ENCODE measurements around the gene SGCB.

SGCB gene

DNA sequence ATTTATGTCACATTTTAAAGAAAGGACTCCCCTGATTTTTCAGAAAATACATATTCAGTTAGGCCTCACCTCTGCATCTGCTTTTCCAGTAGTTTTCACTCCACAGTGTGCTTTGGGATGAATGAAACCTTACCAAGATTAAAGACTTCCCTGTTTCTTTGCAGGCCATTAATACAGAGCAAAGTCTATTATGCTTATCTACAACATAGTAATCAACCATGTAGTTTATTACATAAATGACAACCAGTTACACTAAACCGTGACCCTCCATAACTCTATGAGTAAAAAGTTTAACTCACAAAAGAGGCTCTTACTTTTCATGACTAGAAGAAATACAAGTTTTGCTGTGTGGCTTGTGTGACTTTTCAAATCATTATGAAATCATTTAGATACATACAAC, 20.3 kb downstream of the SGCB start:
- DNase-seq: no peak

DNA sequence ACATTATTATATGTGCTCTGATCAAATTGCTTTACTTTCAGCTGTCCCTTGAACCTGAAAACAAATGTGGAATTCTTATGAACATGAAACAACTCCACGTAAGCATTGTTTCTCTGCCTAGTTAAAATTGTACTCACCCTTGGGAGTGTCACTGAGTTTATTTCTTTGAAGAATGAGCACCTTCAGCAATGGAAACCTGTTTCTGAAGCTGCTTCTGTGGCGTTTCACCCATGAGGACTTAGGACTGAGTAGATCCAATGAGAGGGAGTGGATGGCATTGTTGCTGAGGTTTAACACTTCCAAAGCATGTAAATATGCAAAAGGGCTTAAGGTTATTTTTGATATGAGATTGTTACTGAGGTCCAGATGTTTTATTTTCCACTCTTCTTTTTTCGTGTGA, 21.1 kb downstream of the SGCB start:
- DNase-seq: no peak

DNA sequence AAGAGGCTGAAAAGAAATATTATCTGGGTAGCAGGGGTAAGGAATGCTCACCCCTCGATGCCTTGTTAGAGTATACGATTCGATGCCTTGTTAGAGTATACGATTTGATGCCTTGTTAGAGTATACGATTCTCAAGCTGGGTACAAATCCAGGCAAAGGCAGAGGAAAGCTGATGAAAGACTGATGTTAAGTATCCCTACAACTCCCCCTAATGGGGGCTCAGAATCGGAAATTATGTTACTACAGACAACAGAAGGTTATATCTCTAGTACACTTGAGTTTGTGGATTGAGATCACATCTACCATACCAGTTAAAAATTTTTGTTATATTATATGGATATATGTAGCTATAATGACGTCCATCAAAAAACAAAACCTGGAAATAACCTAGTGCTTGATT, 22.7 kb downstream of the SGCB start:
- DNase-seq: no peak

DNA sequence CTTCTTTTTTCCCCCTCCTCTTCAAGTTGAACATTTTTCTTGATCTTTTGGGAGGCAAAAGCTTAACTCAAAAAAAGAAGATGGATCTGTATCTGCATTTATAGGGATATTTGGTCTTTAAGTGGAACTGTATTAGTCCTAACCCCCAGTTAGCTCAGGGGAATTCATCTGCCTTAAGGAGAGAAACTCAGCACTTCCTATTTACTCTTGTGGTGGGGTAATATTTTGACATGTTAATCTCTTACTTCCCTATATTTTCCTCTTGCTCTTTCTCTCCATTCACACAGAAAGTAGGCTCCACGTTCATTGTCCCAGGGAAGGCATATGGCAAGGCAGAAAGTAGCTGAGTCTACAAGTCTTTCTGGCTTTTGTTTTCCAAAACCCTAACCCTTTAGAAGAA, 23.2 kb downstream of the SGCB start:
- DNase-seq: no peak

DNA sequence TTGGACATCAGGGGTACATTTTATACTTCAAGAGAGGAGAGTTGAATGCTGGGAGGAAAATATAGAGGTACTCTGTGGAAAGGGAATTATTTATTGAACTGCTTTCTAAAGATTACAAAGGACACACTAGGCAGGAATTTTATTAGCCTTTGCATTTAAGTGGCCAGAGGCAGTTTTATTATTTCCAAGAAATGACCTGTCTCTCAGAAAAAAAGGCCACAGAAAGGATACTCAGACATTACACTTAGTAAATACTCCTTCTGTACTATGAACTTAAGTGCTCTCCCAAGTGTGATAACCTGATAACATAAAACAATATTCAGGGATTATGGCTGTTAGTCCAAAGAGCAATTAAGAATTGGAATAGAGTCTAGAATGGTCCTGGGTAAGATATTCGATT, 25.4 kb downstream of the SGCB start:
- DNase-seq: no peak

DNA sequence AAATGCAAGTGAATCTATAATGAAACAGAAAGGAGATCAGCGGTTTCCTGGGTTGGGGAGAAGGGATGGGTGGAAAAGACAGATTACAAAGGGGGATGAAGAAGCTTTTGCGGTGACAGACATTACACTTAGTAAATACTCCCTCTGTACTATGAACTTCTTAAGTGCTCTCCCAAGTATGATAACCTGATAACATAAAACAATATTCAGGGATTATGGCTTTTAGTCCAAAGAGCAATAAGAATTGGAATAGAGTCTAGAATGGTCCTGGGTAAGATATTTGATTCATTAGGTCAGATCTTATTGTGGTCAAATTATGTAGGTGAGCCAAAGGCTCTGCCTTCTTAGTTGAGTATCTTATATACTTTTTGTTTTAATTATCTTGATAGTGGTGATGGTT, 27.1 kb downstream of the SGCB start:
- DNase-seq: no peak

DNA sequence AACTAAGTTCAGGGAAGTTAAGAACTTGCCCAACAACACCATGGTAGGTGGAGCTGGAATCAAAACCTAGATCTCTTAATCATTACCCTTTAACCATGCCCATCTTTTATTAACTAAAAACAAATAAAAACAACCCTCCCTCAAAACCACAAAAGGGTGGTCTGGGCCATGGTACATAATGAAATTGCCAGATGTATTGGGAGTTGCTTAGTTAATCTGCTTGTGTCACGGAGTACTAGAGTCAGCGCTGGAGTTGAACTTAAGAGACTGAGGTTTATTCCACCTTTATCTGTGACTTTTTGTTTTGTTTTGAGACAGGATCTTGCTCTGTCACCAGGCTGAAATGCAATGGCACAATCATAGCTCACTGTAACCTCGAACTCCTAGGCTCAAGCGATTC, 31.2 kb downstream of the SGCB start:
- DNase-seq: no peak

DNA sequence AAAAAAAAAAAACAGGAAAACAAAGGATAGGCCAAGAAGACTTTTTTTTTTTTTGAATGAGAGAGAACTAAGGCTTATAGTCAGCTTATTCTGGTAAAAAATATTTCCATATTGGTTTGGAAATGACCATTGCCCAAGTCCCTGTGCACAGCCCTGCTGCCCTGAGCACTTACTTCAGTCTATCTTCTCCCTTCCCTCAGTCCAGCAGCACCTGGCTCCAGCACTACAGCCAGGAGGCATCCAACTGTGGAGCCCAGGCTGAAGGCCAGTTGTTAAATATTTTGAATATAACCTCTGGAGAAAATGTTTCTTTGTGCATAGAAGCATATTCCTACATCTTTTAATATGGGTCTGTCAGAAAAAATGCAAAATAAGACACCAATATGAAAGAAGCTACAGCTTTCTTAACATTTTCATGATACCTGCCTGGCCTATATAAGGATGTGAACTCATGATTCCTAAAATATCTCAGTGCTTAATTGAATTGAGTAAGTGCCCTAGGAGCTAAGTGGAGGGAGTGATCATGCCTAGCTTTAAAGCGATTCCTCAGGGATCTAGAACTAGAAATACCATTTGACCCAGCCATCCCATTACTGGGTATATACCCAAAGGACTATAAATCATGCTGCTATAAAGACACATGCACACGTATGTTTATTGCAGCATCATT, 32.4 kb downstream of the SGCB start:
- no peak for DNase-seq

DNA sequence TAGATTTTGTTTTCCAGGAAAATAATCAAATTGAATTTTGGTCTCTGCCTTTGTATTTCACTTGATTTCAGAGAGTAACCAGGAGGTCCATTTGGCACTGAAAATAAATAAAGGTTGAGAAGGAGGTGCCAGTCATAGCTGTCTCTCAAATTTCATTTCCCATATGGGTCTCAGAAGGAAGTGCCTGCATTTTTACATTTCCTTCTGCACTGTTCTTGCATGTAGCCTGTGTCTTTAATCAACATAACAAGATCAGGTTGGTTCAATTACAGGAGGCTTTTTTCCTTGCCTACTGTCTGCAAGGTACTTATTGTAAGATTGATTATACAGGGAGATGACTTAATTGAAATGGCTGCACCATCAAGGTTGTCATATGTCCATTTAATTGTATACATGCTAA, 33.7 kb downstream of the SGCB start:
- no peak for DNase-seq

DNA sequence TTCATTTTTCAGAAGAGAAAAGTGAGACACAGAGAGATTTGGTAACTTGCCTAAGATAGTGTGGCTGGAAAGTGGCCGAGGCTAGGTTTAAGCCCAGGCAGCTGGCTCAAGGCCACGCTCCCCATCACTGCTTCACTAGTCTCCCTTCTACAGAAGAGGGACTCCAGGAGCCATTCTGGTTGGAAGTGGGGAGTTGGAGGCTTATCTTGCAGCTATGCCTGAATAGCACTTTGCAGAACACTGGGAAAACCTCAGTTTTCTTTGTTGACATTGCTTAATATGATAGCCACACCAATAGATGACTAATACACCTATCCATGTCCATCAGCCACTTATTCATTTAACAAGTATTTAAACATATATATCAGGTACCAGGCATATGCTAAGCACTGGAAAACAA, 36.5 kb downstream of the SGCB start:
- DNase-seq: no peak

DNA sequence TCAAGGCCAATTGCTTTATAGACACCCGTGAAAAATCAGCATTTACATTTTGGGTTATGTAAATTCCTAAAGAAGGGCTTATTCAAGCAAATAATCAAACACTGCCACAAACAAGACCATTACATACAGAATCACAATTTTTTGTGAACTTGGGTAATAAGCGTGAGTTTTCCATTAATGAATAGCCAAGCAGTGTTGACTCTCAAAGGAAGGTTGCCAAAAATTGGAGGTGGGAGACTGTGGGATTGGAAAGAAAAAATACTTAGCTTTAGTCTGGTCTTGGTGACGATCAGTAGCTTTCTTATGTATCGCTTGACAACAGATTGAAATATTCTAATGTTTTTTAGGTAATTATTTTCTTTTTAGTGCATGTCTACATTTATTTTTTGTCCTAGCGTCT, 38.8 kb downstream of the SGCB start:
- DNase-seq: no peak

DNA sequence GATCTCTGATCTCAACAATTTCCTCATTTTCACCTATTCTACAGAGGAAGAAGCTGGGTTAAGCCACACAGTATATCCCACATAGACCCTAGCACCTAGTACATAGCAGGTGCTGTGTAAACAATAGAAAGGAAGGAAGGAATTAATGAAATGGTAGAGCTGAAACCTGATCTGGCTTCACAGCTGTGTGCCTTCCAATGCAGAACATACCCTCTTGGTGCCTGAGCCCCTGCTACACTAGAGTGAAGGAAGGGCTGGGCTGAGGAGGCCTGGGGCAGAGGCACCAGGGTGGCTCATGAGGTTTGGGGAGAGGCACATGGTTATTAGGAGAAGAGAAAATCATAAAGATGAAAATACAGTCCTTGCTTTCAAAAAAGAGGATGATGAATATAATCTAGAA, 39.3 kb downstream of the SGCB start:
- no peak for DNase-seq

DNA sequence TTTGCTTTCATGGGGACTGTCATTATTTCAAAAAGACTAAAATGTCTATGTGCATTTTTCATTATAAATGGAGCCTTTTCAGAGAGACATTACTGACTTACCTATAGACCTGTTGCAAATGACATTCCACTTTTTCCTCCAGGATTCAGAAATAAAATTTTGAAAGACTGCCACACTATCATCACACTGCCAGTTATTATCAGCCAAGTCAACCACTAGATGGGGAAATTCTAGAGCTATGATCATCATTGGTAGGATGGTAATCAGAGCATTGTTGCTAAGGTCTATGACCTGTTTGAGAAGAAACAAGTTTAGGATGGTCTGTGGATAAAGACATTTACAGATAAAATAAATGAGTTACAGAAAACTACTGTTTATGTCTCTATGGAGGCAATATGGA, 40.5 kb downstream of the SGCB start:
- DNase-seq: no peak

DNA sequence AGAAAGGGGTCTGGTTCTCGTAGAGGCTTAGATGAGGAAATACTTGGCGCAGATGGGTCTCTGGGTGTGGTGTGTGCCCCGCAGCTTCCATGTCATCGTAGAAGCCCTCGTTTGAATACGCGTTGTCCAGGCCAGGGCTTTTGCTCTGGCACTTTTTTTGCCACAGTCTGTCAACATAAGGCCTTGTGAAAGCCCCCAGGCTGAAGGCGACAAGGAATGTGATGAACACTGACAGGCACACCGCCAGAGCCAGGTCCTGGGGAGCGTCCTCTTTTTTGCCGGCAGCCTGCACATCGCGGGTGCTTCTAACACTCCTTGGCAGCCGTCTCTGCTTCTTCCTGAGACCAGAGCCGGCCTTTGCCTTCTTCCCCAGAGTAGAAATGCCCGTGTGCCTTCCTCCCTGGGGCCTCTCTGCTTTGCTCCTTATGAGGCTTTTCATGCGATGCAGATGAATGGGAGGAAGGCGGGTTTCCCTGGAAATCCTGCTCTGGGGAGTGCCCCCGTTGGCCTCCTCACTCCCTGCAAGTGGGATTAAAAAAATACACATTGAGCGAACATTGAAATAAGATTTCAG, 42.4 kb downstream of the SGCB start:
- no peak for DNase-seq
